ENCODE results near the gene TSPAN12. TPM values are rescaled to one million over a fixed set of nuclear protein-coding genes. Genes with fewer than 3 reads are reported as not detected.

The TSPAN12 gene
- total RNA-seq, 2 donors from 2014 or later = 6.9 to 9.9 TPM

GRCh38 chr7:120740348-120740747 lies 117.6 kb downstream of the TSPAN12 start:
- TF ChIP-seq, protein P1, sequence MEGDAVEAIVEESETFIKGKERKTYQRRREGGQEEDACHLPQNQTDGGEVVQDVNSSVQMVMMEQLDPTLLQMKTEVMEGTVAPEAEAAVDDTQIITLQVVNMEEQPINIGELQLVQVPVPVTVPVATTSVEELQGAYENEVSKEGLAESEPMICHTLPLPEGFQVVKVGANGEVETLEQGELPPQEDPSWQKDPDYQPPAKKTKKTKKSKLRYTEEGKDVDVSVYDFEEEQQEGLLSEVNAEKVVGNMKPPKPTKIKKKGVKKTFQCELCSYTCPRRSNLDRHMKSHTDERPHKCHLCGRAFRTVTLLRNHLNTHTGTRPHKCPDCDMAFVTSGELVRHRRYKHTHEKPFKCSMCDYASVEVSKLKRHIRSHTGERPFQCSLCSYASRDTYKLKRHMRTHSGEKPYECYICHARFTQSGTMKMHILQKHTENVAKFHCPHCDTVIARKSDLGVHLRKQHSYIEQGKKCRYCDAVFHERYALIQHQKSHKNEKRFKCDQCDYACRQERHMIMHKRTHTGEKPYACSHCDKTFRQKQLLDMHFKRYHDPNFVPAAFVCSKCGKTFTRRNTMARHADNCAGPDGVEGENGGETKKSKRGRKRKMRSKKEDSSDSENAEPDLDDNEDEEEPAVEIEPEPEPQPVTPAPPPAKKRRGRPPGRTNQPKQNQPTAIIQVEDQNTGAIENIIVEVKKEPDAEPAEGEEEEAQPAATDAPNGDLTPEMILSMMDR (IDR thresholded peaks at IDR 0.05) = no peak
- no peak for TF ChIP-seq POLR2A (IDR thresholded peaks at IDR 0.05)
- ATAC-seq (peak; percentile 53), DNase-seq (no peak)
- H3K4me1 ChIP-seq = peaks cover 6% of the 10 kb centered on the region
- H3K36me3 ChIP-seq (replicated peaks in 1 of 2; ENCODE audit: insufficient read depth in 1 of 2, low read depth in 2 of 2) = no peaks in the 10 kb centered on the region
- no peaks in the 10 kb centered on the region for H3K9me3 ChIP-seq
- WGBS, 2 donors = 11 to 26% methylated on average over 3 of the region's 3 CpGs
- H3K4me3 ChIP-seq = no peak overlapping the region
- no peaks in the 10 kb centered on the region for H3K27me3 ChIP-seq
- intact Hi-C loops (cut with DNase I) = no loop called here
- no peak overlapping the region for H3K27ac ChIP-seq

GRCh38 chr7:120738816-120739215 lies 119.1 kb downstream of the TSPAN12 start:
- H3K36me3 ChIP-seq (replicated peaks in 1 of 2; ENCODE audit: insufficient read depth in 1 of 2, low read depth in 2 of 2) = no peaks in the 10 kb centered on the region
- H3K9me3 ChIP-seq = no peaks in the 10 kb centered on the region
- H3K4me1 ChIP-seq = peaks cover 6% of the 10 kb centered on the region
- no peak for ATAC-seq
- no peak overlapping the region for H3K27ac ChIP-seq
- intact Hi-C loops (cut with DNase I) = no loop called here
- 72 to 82% methylated on average over 3 of the region's 3 CpGs for WGBS, 2 donors
- no peak for DNase-seq
- H3K4me3 ChIP-seq = no peak overlapping the region
- H3K27me3 ChIP-seq = no peaks in the 10 kb centered on the region
- no peak for TF ChIP-seq POLR2A (IDR thresholded peaks at IDR 0.05)
- TF ChIP-seq, protein P1 (IDR thresholded peaks at IDR 0.05) = no peak

Other genes starting within 250 kb of the TSPAN12 start
- 1 to 10 TPM; 7.6 to 9.1 TPM for gene ING3, start 92.6 kb upstream of the TSPAN12 start, total RNA-seq
- 1 to 10 TPM; 5.3 to 7.3 TPM for gene CPED1, start 130.6 kb upstream of the TSPAN12 start, total RNA-seq